HG02623 (cell line): Measurements from ENCODE around the gene CFAP46.
"Not testable (repeated sequence)": the region's sequence is repeated elsewhere in the genome, so short reads cannot be mapped to it uniquely, and the experiment has no call there.

Experiments used
- ATAC-seq: cut with Tn5 transposase; IDR thresholded peaks from one replicate; pipeline ENCODE4 v1.9.1; 2021; ENCODE audit warnings: moderate library complexity; ENCODE audit not compliant: unreplicated experiment

CFAP46 gene

GRCh38 chr10:132964707-132965410 is 22.5 kb upstream of the CFAP46 start:
- ATAC-seq: not testable (repeated sequence)

GRCh38 chr10:132964231-132964630 is 21.9 kb upstream of the CFAP46 start:
- ATAC-seq: no peak

GRCh38 chr10:132963430-132963960 is 21.1 kb upstream of the CFAP46 start:
- ATAC-seq: no peak

- ATAC-seq: peak; percentile 21
Observed at GRCh38 chr10:132962623-132963429, 20.5 kb upstream of the CFAP46 start.

GRCh38 chr10:132961787-132962622 is 19.6 kb upstream of the CFAP46 start:
- ATAC-seq: peak; percentile 61

- no peak for ATAC-seq
Observed at GRCh38 chr10:132961420-132961786, 19.0 kb upstream of the CFAP46 start.

GRCh38 chr10:132960631-132961419 is 18.5 kb upstream of the CFAP46 start:
- ATAC-seq: no peak

GRCh38 chr10:132960071-132960472 is 17.7 kb upstream of the CFAP46 start:
- no peak for ATAC-seq

GRCh38 chr10:132959559-132959961 is 17.2 kb upstream of the CFAP46 start:
- no peak for ATAC-seq

GRCh38 chr10:132958883-132959558 is 16.7 kb upstream of the CFAP46 start:
- no peak for ATAC-seq

- no peak for ATAC-seq
Observed at GRCh38 chr10:132957981-132958882, 15.9 kb upstream of the CFAP46 start.

GRCh38 chr10:132957131-132957530 is 14.8 kb upstream of the CFAP46 start:
- ATAC-seq: no peak

GRCh38 chr10:132956259-132956658 is 13.9 kb upstream of the CFAP46 start:
- not testable (repeated sequence) for ATAC-seq

- no peak for ATAC-seq
Observed at GRCh38 chr10:132955479-132955878, 13.1 kb upstream of the CFAP46 start.

- ATAC-seq: no peak
Observed at GRCh38 chr10:132953428-132953827, 11.1 kb upstream of the CFAP46 start.

- no peak for ATAC-seq
Observed at GRCh38 chr10:132951926-132952325, 9.6 kb upstream of the CFAP46 start.

- ATAC-seq: no peak
Observed at GRCh38 chr10:132948351-132948750, 6.0 kb upstream of the CFAP46 start.

- ATAC-seq: no peak
Observed at GRCh38 chr10:132947843-132948242, 5.5 kb upstream of the CFAP46 start.
